Measurements from ENCODE around the gene RALB.

Gene RALB

GRCh38 chr2:120247851-120248250 lies 4.8 kb upstream of the RALB start:
- no peak for DNase-seq
- Histone ChIP-seq H4K20me1 (ENCODE audit: insufficient read depth, low read length) (no peaks in the 10 kb centered on the region), H3K79me2 (ENCODE audit: low read length) (no peaks in the 10 kb centered on the region), H3K9me3 (replicated peaks; ENCODE audit: insufficient read depth, low read length) (no peaks in the 10 kb centered on the region), H3K36me3 (replicated peaks; ENCODE audit: insufficient read depth, low read length) (no peaks in the 10 kb centered on the region), H2AFZ (ENCODE audit: low read length) (no peak overlapping the region), H3K27me3 (replicated peaks; ENCODE audit: insufficient read depth, low read length) (peaks cover 9% of the 10 kb centered on the region; the same call in 1 of the 2 replicates), H3K9me2 (replicated peaks; ENCODE audit: insufficient read depth, low read length) (no peaks in the 10 kb centered on the region), H3K9ac (ENCODE audit: low read length) (no peak overlapping the region), H3K4me3 (ENCODE audit: low read length) (no peak overlapping the region), H3K27ac (ENCODE audit: low read length) (no peak overlapping the region), H3K4me2 (ENCODE audit: low read depth, low read length) (no peak overlapping the region), H3K4me1 (ENCODE audit: low read length) (peaks cover 6% of the 10 kb centered on the region; the same call in 1 of the 2 replicates), H3F3A (ENCODE audit: insufficient read depth, low read length) (no peaks in the 10 kb centered on the region)
- TF ChIP-seq EZH2phosphoT487 (IDR thresholded peaks at IDR 0.05; ENCODE audit: low read length) (no peak), EZH2 (optimal IDR thresholded peaks at IDR 0.05; ENCODE audit: low read depth, low read length) (no peak), CTCF (IDR thresholded peaks at IDR 0.05; ENCODE audit: low read length) (no peak)

- peaks cover 9% of the 10 kb centered on the region; the same call in 1 of the 2 replicates for H3K27me3 ChIP-seq (replicated peaks; ENCODE audit: insufficient read depth, low read length)
- peaks cover 6% of the 10 kb centered on the region; the same call in 1 of the 2 replicates for H3K4me1 ChIP-seq (ENCODE audit: low read length)
- H3K4me3 ChIP-seq (ENCODE audit: low read length): no peak overlapping the region
- H3K4me2 ChIP-seq (ENCODE audit: low read depth, low read length): no peak overlapping the region
- H3K9me3 ChIP-seq (replicated peaks; ENCODE audit: insufficient read depth, low read length): no peaks in the 10 kb centered on the region
- H3K9ac ChIP-seq (ENCODE audit: low read length): no peak overlapping the region
- no peaks in the 10 kb centered on the region for H3K36me3 ChIP-seq (replicated peaks; ENCODE audit: insufficient read depth, low read length)
- H3K9me2 ChIP-seq (replicated peaks; ENCODE audit: insufficient read depth, low read length): no peaks in the 10 kb centered on the region
- no peak overlapping the region for H2AFZ ChIP-seq (ENCODE audit: low read length)
- no peak overlapping the region for H3K27ac ChIP-seq (ENCODE audit: low read length)
- no peaks in the 10 kb centered on the region for H3F3A ChIP-seq (ENCODE audit: insufficient read depth, low read length)
- TF ChIP-seq CTCF (IDR thresholded peaks at IDR 0.05; ENCODE audit: low read length) (no peak), EZH2phosphoT487 (IDR thresholded peaks at IDR 0.05; ENCODE audit: low read length) (no peak), EZH2 (optimal IDR thresholded peaks at IDR 0.05; ENCODE audit: low read depth, low read length) (no peak)
- no peak for DNase-seq
- no peaks in the 10 kb centered on the region for H4K20me1 ChIP-seq (ENCODE audit: insufficient read depth, low read length)
- H3K79me2 ChIP-seq (ENCODE audit: low read length): peaks cover 25% of the 10 kb centered on the region
Observed at GRCh38 chr2:120250640-120251039, 2.0 kb upstream of the RALB start.

- no peak overlapping the region for H3K4me3 ChIP-seq (ENCODE audit: low read length)
- no peak for TF ChIP-seq CTCF (IDR thresholded peaks at IDR 0.05; ENCODE audit: low read length)
- TF ChIP-seq EZH2phosphoT487 (IDR thresholded peaks at IDR 0.05; ENCODE audit: low read length): no peak
- no peak for TF ChIP-seq EZH2 (optimal IDR thresholded peaks at IDR 0.05; ENCODE audit: low read depth, low read length)
- H3K27ac ChIP-seq (ENCODE audit: low read length): no peak overlapping the region
- H3K27me3 ChIP-seq (replicated peaks; ENCODE audit: insufficient read depth, low read length): peaks cover 9% of the 10 kb centered on the region; the same call in 1 of the 2 replicates
- H2AFZ ChIP-seq (ENCODE audit: low read length): no peak overlapping the region
- no peak overlapping the region for H3K4me2 ChIP-seq (ENCODE audit: low read depth, low read length)
- H3K9ac ChIP-seq (ENCODE audit: low read length): no peak overlapping the region
- H4K20me1 ChIP-seq (ENCODE audit: insufficient read depth, low read length): no peaks in the 10 kb centered on the region
- H3K4me1 ChIP-seq (ENCODE audit: low read length): peaks cover 6% of the 10 kb centered on the region; the same call in 1 of the 2 replicates
- H3K36me3 ChIP-seq (replicated peaks; ENCODE audit: insufficient read depth, low read length): no peaks in the 10 kb centered on the region
- H3F3A ChIP-seq (ENCODE audit: insufficient read depth, low read length): no peaks in the 10 kb centered on the region
- H3K79me2 ChIP-seq (ENCODE audit: low read length): peaks cover 30% of the 10 kb centered on the region
- H3K9me2 ChIP-seq (replicated peaks; ENCODE audit: insufficient read depth, low read length): no peaks in the 10 kb centered on the region
- H3K9me3 ChIP-seq (replicated peaks; ENCODE audit: insufficient read depth, low read length): no peaks in the 10 kb centered on the region
- no peak for DNase-seq
Observed at GRCh38 chr2:120251078-120251477, 1.6 kb upstream of the RALB start.
